Measurements from ENCODE around the gene C3orf22.

C3orf22 gene

GRCh38 chr3:126511291-126511690 lies 47.4 kb downstream of the C3orf22 start:
- ATAC-seq = no peak

GRCh38 chr3:126510308-126510910 lies 48.3 kb downstream of the C3orf22 start:
- no peak for ATAC-seq

- no peak for ATAC-seq
These were observed 49.0 kb downstream of the C3orf22 start for GRCh38 chr3:126509597-126510307.

- no peak for ATAC-seq
These were observed 50.2 kb downstream of the C3orf22 start for GRCh38 chr3:126508564-126508964.

GRCh38 chr3:126507886-126508285 lies 50.8 kb downstream of the C3orf22 start:
- no peak for ATAC-seq

- no peak for ATAC-seq
These were observed 55.0 kb downstream of the C3orf22 start for GRCh38 chr3:126503701-126504100.

GRCh38 chr3:126502656-126503055 lies 56.1 kb downstream of the C3orf22 start:
- no peak for ATAC-seq

GRCh38 chr3:126501736-126502135 lies 57.0 kb downstream of the C3orf22 start:
- no peak for ATAC-seq

GRCh38 chr3:126501054-126501453 lies 57.7 kb downstream of the C3orf22 start:
- ATAC-seq = no peak

- ATAC-seq = no peak
These were observed 58.7 kb downstream of the C3orf22 start for GRCh38 chr3:126500016-126500415.
